OCI-LY1 (cell line): Measurements from ENCODE around the gene RUVBL2.

Experiments
- EZH2 ChIP-seq: fragments of 200-600 bp; sonication (generic), shearing (Covaris generic); IDR thresholded peaks from 2 replicates; pipeline ENCODE4 v1.8.0; 2017; ENCODE audit warnings: borderline replicate concordance, mixed run types, mild to moderate bottlenecking, antibody characterized with exemption, low read length, moderate library complexity, mixed read lengths
- TF ChIP-seq, protein P1 (sequence below): fragments of 200-600 bp; sonication (generic), shearing (Covaris generic); IDR thresholded peaks from 2 replicates; pipeline ENCODE4 v1.5.1; 2017; ENCODE audit warnings: mild to moderate bottlenecking, antibody characterized with exemption, low read length, moderate library complexity, mixed read lengths

DNA sequence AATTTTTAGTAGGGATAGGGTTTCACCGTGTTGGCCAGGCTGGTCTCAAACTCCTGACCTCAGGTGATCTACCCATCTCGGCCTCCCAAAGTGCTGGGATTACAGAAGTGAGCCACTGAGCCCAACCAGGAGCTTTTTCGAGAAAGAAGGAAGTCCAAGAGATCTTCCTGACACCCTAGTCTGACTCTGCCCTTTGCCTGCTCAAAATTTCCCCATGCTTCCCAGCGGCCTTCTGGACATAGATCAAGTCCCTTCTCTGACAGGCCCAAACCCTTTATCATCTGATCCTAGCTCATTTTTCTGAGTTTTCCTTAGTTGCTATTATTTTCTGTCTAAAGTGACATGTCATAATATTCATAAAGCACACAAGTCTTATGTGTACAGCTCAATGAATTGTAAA, 40.5 kb upstream of the RUVBL2 start:
- TF ChIP-seq, protein P1, sequence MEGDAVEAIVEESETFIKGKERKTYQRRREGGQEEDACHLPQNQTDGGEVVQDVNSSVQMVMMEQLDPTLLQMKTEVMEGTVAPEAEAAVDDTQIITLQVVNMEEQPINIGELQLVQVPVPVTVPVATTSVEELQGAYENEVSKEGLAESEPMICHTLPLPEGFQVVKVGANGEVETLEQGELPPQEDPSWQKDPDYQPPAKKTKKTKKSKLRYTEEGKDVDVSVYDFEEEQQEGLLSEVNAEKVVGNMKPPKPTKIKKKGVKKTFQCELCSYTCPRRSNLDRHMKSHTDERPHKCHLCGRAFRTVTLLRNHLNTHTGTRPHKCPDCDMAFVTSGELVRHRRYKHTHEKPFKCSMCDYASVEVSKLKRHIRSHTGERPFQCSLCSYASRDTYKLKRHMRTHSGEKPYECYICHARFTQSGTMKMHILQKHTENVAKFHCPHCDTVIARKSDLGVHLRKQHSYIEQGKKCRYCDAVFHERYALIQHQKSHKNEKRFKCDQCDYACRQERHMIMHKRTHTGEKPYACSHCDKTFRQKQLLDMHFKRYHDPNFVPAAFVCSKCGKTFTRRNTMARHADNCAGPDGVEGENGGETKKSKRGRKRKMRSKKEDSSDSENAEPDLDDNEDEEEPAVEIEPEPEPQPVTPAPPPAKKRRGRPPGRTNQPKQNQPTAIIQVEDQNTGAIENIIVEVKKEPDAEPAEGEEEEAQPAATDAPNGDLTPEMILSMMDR, result no peak
- TF ChIP-seq EZH2, result no peak
